ENCODE measurements around the gene NEK2. TPM values are rescaled to one million over a fixed set of nuclear protein-coding genes. Genes with fewer than 3 reads are reported as not detected.

Gene NEK2
- total RNA-seq (2016; rRNA removed; fragmentation: Illumina TruSeq; extraction: Trizol) (40.8 and 57.5 TPM in 2 replicates), polyA plus RNA-seq (2011; rRNA removed) (6.0 and 10.9 TPM in 2 replicates), polyA minus RNA-seq (2011; rRNA and poly(A)+ RNA removed; ENCODE audit: low replicate concordance) (9.2 and 31.3 TPM in 2 replicates), Bru-seq, nascent RNA (percentile 63 among the genes with signal in this experiment), BruChase-seq, experiment 1, labeled RNA remaining after a 6-hour chase (percentile 71 among the genes with signal in this experiment), BruChase-seq, experiment 2, labeled RNA remaining after a 2-hour chase (percentile 64 among the genes with signal in this experiment)
- 7.0 TPM in 2 replicates for total RNA-seq (2016; cell fraction: cytosol; rRNA removed; fragmentation: Illumina TruSeq; extraction: Trizol; ENCODE audit: low read depth)
- 43.3 and 55.7 TPM in 2 replicates for total RNA-seq (2016; cell fraction: insoluble cytoplasmic fraction; rRNA removed; fragmentation: Illumina TruSeq; extraction: Trizol)
- 15.1 and 15.5 TPM in 2 replicates for total RNA-seq (2016; cell fraction: membrane; rRNA removed; fragmentation: Illumina TruSeq; extraction: Trizol)
- 16.9 and 19.9 TPM in 2 replicates for total RNA-seq (2016; cell fraction: nucleus; rRNA removed; fragmentation: Illumina TruSeq; extraction: Trizol)
- 6.1 and 6.5 TPM in 2 replicates for polyA plus RNA-seq (2011; cell fraction: cytosol; rRNA removed)
- polyA plus RNA-seq (2011; cell fraction: nucleus; rRNA removed) = 4.6 TPM in 2 replicates
- 9.8 and 17.4 TPM in 2 replicates for polyA plus RNA-seq (2012)
- polyA plus RNA-seq (2016; cell fraction: cytosol; fragmentation: Illumina TruSeq; extraction: Trizol; ENCODE audit: low read depth) = 2.6 and 2.8 TPM in 2 replicates
- polyA plus RNA-seq (2016; cell fraction: insoluble cytoplasmic fraction; fragmentation: Illumina TruSeq; extraction: Trizol; ENCODE audit: low read depth) = 41.0 and 43.9 TPM in 2 replicates
- 5.1 and 5.7 TPM in 2 replicates for polyA plus RNA-seq (2016; cell fraction: membrane; fragmentation: Illumina TruSeq; extraction: Trizol; ENCODE audit: low read depth)
- polyA plus RNA-seq (2016; cell fraction: nucleus; fragmentation: Illumina TruSeq; extraction: Trizol; ENCODE audit: insufficient read depth, low read depth) = 18.2 and 19.2 TPM in 2 replicates
- polyA minus RNA-seq (2011; cell fraction: cytosol; rRNA and poly(A)+ RNA removed) = 9.6 and 16.1 TPM in 2 replicates
- 10.6 and 16.0 TPM in 2 replicates for polyA minus RNA-seq (2011; cell fraction: nucleus; rRNA and poly(A)+ RNA removed)
- long read RNA-seq, experiment 1, transcript NEK2-202 (8 exons, 2,131 nt) = major isoform, 36 of 47 reads
- long read RNA-seq, experiment 1, partial matches to known transcripts = 3 of 47 reads
- long read RNA-seq, experiment 1, other reads (novel, unspliced or antisense) = 7 of 47 reads
- long read RNA-seq, experiment 2, transcript NEK2-202 (8 exons, 2,131 nt) = major isoform, 7 of 17 reads
- long read RNA-seq, experiment 2, partial matches to known transcripts = 2 of 17 reads
- long read RNA-seq, experiment 2, other reads (novel, unspliced or antisense) = 8 of 17 reads

- Histone ChIP-seq H3K9me3 (ENCODE audit: low read length) (no peaks in the 10 kb centered on the region), H3K27ac (ENCODE audit: extremely low read length, insufficient read depth, low read length) (peak within 1 kb of the TSS; percentile 77), H3K4me2 (ENCODE audit: low read depth, low read length) (peak within 1 kb of the TSS; percentile 88), H3K79me2 (ENCODE audit: insufficient read depth, low read length) (peaks cover 27% of the 10 kb centered on the region), H3K36me3 (replicated peaks in 1 of 2; ENCODE audit: control insufficient read depth in 1 of 2, insufficient read depth in 2 of 2, low read length in 2 of 2) (peaks cover 3 to 12% of the 10 kb centered on the region in 2 experiments; a peak in 4 of 5 replicates), H4K20me1 (ENCODE audit: insufficient read depth, low read length) (no peaks in the 10 kb centered on the region), H3K4me3 (replicated peaks in 1 of 3; ENCODE audit: insufficient read depth in 1 of 3, low read depth in 2 of 3, low read length in 3 of 3) (peak within 1 kb of the TSS; percentile 67 to 87 (median 85)), H3K9ac (ENCODE audit: insufficient read depth, low read depth, low read length) (peak within 1 kb of the TSS; percentile 76), H2AFZ (ENCODE audit: low read length) (no peak within 1 kb of the TSS), H3K4me1 (ENCODE audit: insufficient read depth, low read length) (peaks cover 62% of the 10 kb centered on the region), H3K27me3 (ENCODE audit: control insufficient read depth in 1 of 2, insufficient read depth in 2 of 2, low read length in 2 of 2) (no peaks in the 10 kb centered on the region; a peak in 1 of 5 replicates)
- DNase-seq (ENCODE audit: low spot score) (peak; percentile 99), ATAC-seq (peak; percentile 96), FAIRE-seq (peak; percentile 98)
- under 1% methylated on average over 20 of the region's 58 CpGs for WGBS (ENCODE audit: low lambda C conversion rate)
- ChIA-PET POLR2A (interaction anchor here (0.6 to 2.2 kb wide), 7 partner anchors 8 to 360 kb away, joined by 3 to 10 read pairs (median 4); partner anchors contain the start of genes DTL, INTS7 and SLC30A1), CTCF (ENCODE audit: low intra/inter-chr PET ratio, low total read pairs) (no interaction called here)
- intact Hi-C loops (cut with micrococcal nuclease; ENCODE audit: unreplicated experiment) (no loop called here), in situ Hi-C loops (cut with HindIII; ENCODE audit: extremely low pct_ligation_motif_present, low pct_unique_long_range_greater_than_20kb) (no loop called here)
- BruUV-seq (replicated peaks) = no TSS peak
- no peak for TF ChIP-seq ZNF451 (CRISPR knock-in tag; IDR thresholded peaks at IDR 0.05)
- TF ChIP-seq KLF13 (CRISPR knock-in tag; IDR thresholded peaks at IDR 0.05) = no peak
- no peak for TF ChIP-seq ZNF407 (CRISPR knock-in tag; IDR thresholded peaks at IDR 0.05; ENCODE audit: not compliant biosample characterization)
- no peak for TF ChIP-seq REXO4 (CRISPR knock-in tag; IDR thresholded peaks at IDR 0.05; ENCODE audit: borderline replicate concordance)
- TF ChIP-seq, protein P1, sequence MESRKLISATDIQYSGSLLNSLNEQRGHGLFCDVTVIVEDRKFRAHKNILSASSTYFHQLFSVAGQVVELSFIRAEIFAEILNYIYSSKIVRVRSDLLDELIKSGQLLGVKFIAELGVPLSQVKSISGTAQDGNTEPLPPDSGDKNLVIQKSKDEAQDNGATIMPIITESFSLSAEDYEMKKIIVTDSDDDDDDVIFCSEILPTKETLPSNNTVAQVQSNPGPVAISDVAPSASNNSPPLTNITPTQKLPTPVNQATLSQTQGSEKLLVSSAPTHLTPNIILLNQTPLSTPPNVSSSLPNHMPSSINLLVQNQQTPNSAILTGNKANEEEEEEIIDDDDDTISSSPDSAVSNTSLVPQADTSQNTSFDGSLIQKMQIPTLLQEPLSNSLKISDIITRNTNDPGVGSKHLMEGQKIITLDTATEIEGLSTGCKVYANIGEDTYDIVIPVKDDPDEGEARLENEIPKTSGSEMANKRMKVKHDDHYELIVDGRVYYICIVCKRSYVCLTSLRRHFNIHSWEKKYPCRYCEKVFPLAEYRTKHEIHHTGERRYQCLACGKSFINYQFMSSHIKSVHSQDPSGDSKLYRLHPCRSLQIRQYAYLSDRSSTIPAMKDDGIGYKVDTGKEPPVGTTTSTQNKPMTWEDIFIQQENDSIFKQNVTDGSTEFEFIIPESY (CRISPR knock-in tag; IDR thresholded peaks at IDR 0.05) = 0 out of 2 replicates have a peak, but pooled peaks have one; percentile 45
- TF ChIP-seq U2AF2 (IDR thresholded peaks at IDR 0.05; ENCODE audit: low read depth, low read length) = peak; percentile 68; the same call in 1 of the 2 replicates
These were observed at the start of gene NEK2 for GRCh38 chr1:211675230-211676105. NEK2 (minus strand) TSS chr1:211675621; CDS start chr1:211675479, 142 bp downstream.

Data from HepG2 (cell line).